ENCODE results near the gene RUSF1. TPM values are rescaled to one million over a fixed set of nuclear protein-coding genes. Genes with fewer than 3 reads are reported as not detected.
A peak's percentile ranks its signal among the peaks of the same experiment; 100 is the strongest.

Gene RUSF1
- total and polyA plus RNA-seq, 9 of the 15 experiments (the other 6 are each of a cell fraction or from before 2014, with no cell fraction given), result 0.80 to 52.8 (median 27.6) TPM

GRCh38 chr16:31477220-31478216 is 30.7 kb downstream of the RUSF1 start:
- ATAC-seq, result peak; percentile 90
- no peak for TF ChIP-seq RBM25 (IDR thresholded peaks at IDR 0.05; ENCODE audit: low read depth, low read length, severe bottlenecking)
- TF ChIP-seq SIN3A (IDR thresholded peaks at IDR 0.05; ENCODE audit: borderline replicate concordance in 2 of 2, control insufficient read depth in 1 of 2, low read depth in 2 of 2, low read length in 2 of 2), result peak in 1 of 2 experiments; percentile 49; a peak in 1 of 4 replicates
- no peak for TF ChIP-seq DACH1 (IDR thresholded peaks at IDR 0.05; ENCODE audit: partially characterized antibody)
- TF ChIP-seq ZNF79 (CRISPR knock-in tag; IDR thresholded peaks at IDR 0.05; ENCODE audit: low read depth), result no peak
- TF ChIP-seq ZNF766 (CRISPR knock-in tag; conservative IDR thresholded peaks at IDR 0.05), result no peak
- TF ChIP-seq ZNF586 (CRISPR knock-in tag; conservative IDR thresholded peaks at IDR 0.05), result no peak
- no peak for TF ChIP-seq ZNF507 (tag; conservative IDR thresholded peaks at IDR 0.05)
- TF ChIP-seq IRF9 (tag; IDR thresholded peaks at IDR 0.05), result no peak
- TF ChIP-seq NR4A1 (CRISPR knock-in tag; IDR thresholded peaks at IDR 0.05), result 0 out of 2 replicates have a peak, but pooled peaks have one; percentile 33
- TF ChIP-seq NR4A1 (tag; IDR thresholded peaks at IDR 0.05), result no peak
- no peak for TF ChIP-seq MAFF (IDR thresholded peaks at IDR 0.05; ENCODE audit: low read length)
- TF ChIP-seq CBX3 (IDR thresholded peaks at IDR 0.05; ENCODE audit: borderline replicate concordance in 1 of 2, low read length in 2 of 2), result 0 out of 3 replicates have a peak, but pooled peaks of 1 of the 2 experiments have one; percentile 61
- no peak for TF ChIP-seq PRDM10 (IDR thresholded peaks at IDR 0.05; ENCODE audit: partially characterized antibody)
- TF ChIP-seq CXXC5 (CRISPR knock-in tag; IDR thresholded peaks at IDR 0.05), result peak; percentile 35

More at GRCh38 chr16:31477220-31478216, 30.7 kb downstream of the RUSF1 start:
- BruUV-seq (replicated peaks), result no TSS peak
- Histone ChIP-seq H3K9me1 (ENCODE audit: control insufficient read depth, insufficient read depth, low read length) (no peaks in the 10 kb centered on the region), H2AFZ (ENCODE audit: low read depth, low read length) (peak overlapping the region; percentile 93), H3K9me3 (replicated peaks; ENCODE audit: control insufficient read depth, insufficient read depth, low read depth, low read length) (no peaks in the 10 kb centered on the region), H3K4me1 (replicated peaks in 1 of 2; ENCODE audit: control insufficient read depth in 2 of 2, insufficient read depth in 2 of 2, low read length in 2 of 2) (peaks cover 42 to 65% of the 10 kb centered on the region in 2 experiments), H3K36me3 (ENCODE audit: control insufficient read depth, insufficient read depth, low read length) (no peaks in the 10 kb centered on the region), H3K27me3 (ENCODE audit: control insufficient read depth in 2 of 2, insufficient read depth in 2 of 2, low read length in 2 of 2) (no peaks in the 10 kb centered on the region), H3K79me2 (ENCODE audit: control insufficient read depth, insufficient read depth, low read length) (no peaks in the 10 kb centered on the region), H3K4me3 (peak overlapping the region; percentile 51), H3K4me2 (ENCODE audit: insufficient read depth, low read length) (peak overlapping the region; percentile 85), H3K27ac (ENCODE audit: extremely low read depth, low read depth, low read length) (peak overlapping the region; percentile 89), H4K20me1 (replicated peaks; ENCODE audit: control insufficient read depth, insufficient read depth, low read length) (no peaks in the 10 kb centered on the region), H3K9ac (ENCODE audit: insufficient read depth in 1 of 2, low read depth in 2 of 2, low read length in 2 of 2) (peak overlapping the region; percentile 76 to 90)
- WGBS (ENCODE audit: insufficient coverage, low coverage, missing lambda C conversion rate), result 7% methylated on average over 26 of the region's 67 CpGs
- FAIRE-seq (peak; percentile 89), DNase-seq (ENCODE audit: extremely low read depth in 1 of 4, low spot score in 3 of 4) (peak; percentile 87 to 92 (median 90))
- intact Hi-C loops (cut with micrococcal nuclease), result no loop called here
- ChIA-PET CTCF (ENCODE audit: low intra/inter-chr PET ratio) (no interaction called here), POLR2A (interaction anchor here (0.7 to 2.1 kb wide), 9 partner anchors 9 to 919 kb away, joined by 3 to 13 read pairs (median 4); partner anchors contain the start of genes RUSF1 and ZNF764)
- in situ Hi-C loops (cut with MboI), result no loop called here

Measured in K562 (cell line).